Caco-2 (cell line): ENCODE measurements around the gene C17orf113. TPM values are rescaled to one million over a fixed set of nuclear protein-coding genes. Genes with fewer than 3 reads are reported as not detected.

ENCODE experiments used
- BruUV-seq: library from RNA; stranded (reverse); fragments of 400-500 nt; replicated peaks from 2 replicates; lab custom pipeline; 2021; lab: Mats Ljungman, UMichigan
- CTCF ChIA-PET: fragments of 300-600 bp; sonication (Branson Sonifier 250); formaldehyde crosslinking; loops from one replicate; lab custom pipeline; 2022; ENCODE audit warnings: antibody characterized with exemption; lab: Charles Lee
- POLR2A ChIA-PET: fragments of 300-600 bp; sonication (Branson Sonifier 250); formaldehyde crosslinking; loops from one replicate; lab custom pipeline; 2022; ENCODE audit warnings: antibody characterized with exemption; lab: Charles Lee
- DNase-seq, 2 experiments: peaks; one replicate each; pipeline versions ENCODE4 v3.0.0 to v3.0.0-alpha.2; 2020 to 2022
- H3K27me3 ChIP-seq: replicated peaks from 2 replicates; pipeline ENCODE4 v1.6.0; 2011; ENCODE audit warnings: low read length; ENCODE audit not compliant: control insufficient read depth, insufficient read depth
- H3K36me3 ChIP-seq: 2 replicates; pipeline ENCODE4 v1.5.1; 2011; ENCODE audit warnings: low read length; ENCODE audit not compliant: control insufficient read depth, insufficient read depth
- H3K4me1 ChIP-seq: fragments of 250-450 bp; sonication (Bioruptor Pico); 2 replicates; pipeline ENCODE4 v1.5.1; 2020; ENCODE audit warnings: mild to moderate bottlenecking
- H3K4me3 ChIP-seq: 2 replicates; pipeline ENCODE4 v1.5.1; 2011; ENCODE audit warnings: low read depth, mild to moderate bottlenecking, control low read depth, low read length
- H3K9me3 ChIP-seq: fragments of 250-450 bp; sonication (Bioruptor Pico); 2 replicates; pipeline ENCODE4 v1.5.1; 2020; ENCODE audit warnings: mild to moderate bottlenecking, moderate library complexity
- H3K27ac Mint-ChIP-seq: one replicate; pipeline ENCODE4 v1.8.0; 2022; ENCODE audit warnings: mixed read lengths; ENCODE audit not compliant: unreplicated experiment
- H3K27me3 Mint-ChIP-seq: one replicate; pipeline ENCODE4 v1.8.0; 2022; ENCODE audit warnings: mixed read lengths; ENCODE audit not compliant: insufficient read depth, unreplicated experiment
- H3K36me3 Mint-ChIP-seq: one replicate; pipeline ENCODE4 v1.8.0; 2022; ENCODE audit warnings: mild to moderate bottlenecking, mixed read lengths; ENCODE audit not compliant: insufficient read depth, unreplicated experiment
- H3K4me1 Mint-ChIP-seq: one replicate; pipeline ENCODE4 v1.8.0; 2022; ENCODE audit warnings: low read depth, mixed read lengths; ENCODE audit not compliant: unreplicated experiment
- H3K4me3 Mint-ChIP-seq: one replicate; pipeline ENCODE4 v1.8.0; 2022; ENCODE audit warnings: mild to moderate bottlenecking, moderate library complexity, mixed read lengths; ENCODE audit not compliant: unreplicated experiment
- H3K9me3 Mint-ChIP-seq: one replicate; pipeline ENCODE4 v1.8.0; 2022; ENCODE audit warnings: mixed read lengths; ENCODE audit not compliant: unreplicated experiment
- CTCF ChIP-seq, 2 experiments: fragments of 200-600 bp in 1 of 2; IDR thresholded peaks; 1 replicate in 1 of 2; 2 replicates in 1 of 2; pipeline versions ENCODE4 v1.5.1 to v1.8.0; 2011 to 2022; ENCODE audit warnings: antibody characterized with exemption in 1 of 2, control low read depth in 1 of 2, inconsistent platforms in 1 of 2, low read depth in 1 of 2, low read length in 1 of 2, mild to moderate bottlenecking in 1 of 2, moderate library complexity in 1 of 2; ENCODE audit not compliant: insufficient read depth in 1 of 2, severe bottlenecking in 1 of 2, unreplicated experiment in 1 of 2
- intact Hi-C: fragments of 100-400 bp; cut with micrococcal nuclease; formaldehyde crosslinking; loops from one replicate; pipeline ENCODE4 v1.10.0; 2022; ENCODE audit not compliant: unreplicated experiment
- total RNA-seq: library from RNA; stranded (reverse); gene quantifications from 2 replicates; pipeline ENCODE4 v1.2.3, GENCODE V29; 2022

Gene C17orf113
- total RNA-seq, 1 experiment from 2014 or later: 4.7 TPM

GRCh38 chr17:42097691-42098631 lies 47.6 kb upstream of the C17orf113 start, which contains the start of gene ZNF385C:
Gene ZNF385C, minus strand, starts transcription at chr17:42098473. Its CDS starts 35,417 bp downstream, at chr17:42063056.
- intact Hi-C loops: no loop called here

GRCh38 chr17:42096360-42097111 lies 46.1 kb upstream of the C17orf113 start:
- CTCF ChIA-PET: interaction anchor here (0.5 to 0.6 kb wide), 3 partner anchors 10 to 180 kb away, joined by 3 to 6 read pairs (median 4); no protein-coding TSS in a partner anchor
- peaks cover 8% of the 10 kb centered on the region for H3K4me1 ChIP-seq
- no peaks in the 10 kb centered on the region for H3K4me1 Mint-ChIP-seq

More at GRCh38 chr17:42097691-42098631, 47.6 kb upstream of the C17orf113 start, which contains the start of gene ZNF385C:
- Mint-ChIP-seq H3K4me3 (peak within 1 kb of the TSS; percentile 47), H3K36me3 (no peaks in the 10 kb centered on the region), H3K27me3 (no peaks in the 10 kb centered on the region), H3K27ac (no peak within 1 kb of the TSS), H3K9me3 (no peaks in the 10 kb centered on the region), H3K4me1 (no peaks in the 10 kb centered on the region)
- TF ChIP-seq CTCF (IDR thresholded peaks at IDR 0.05; ENCODE audit: insufficient read depth in 1 of 2, low read depth in 1 of 2, low read length in 1 of 2, severe bottlenecking in 1 of 2, unreplicated experiment in 1 of 2): no peak
- ChIA-PET CTCF (interaction anchor here (0.5 to 1.3 kb wide), 6 partner anchors 30 to 308 kb away, joined by 3 to 6 read pairs (median 4); partner anchors contain the start of gene DNAJC7), POLR2A (interaction anchor here (0.6 kb wide), 1 partner anchor 17 kb away, joined by 3 read pairs; no protein-coding TSS in a partner anchor)
- no TSS peak for BruUV-seq
- Histone ChIP-seq H3K9me3 (no peaks in the 10 kb centered on the region), H3K27me3 (0 out of 2 replicates have a peak, but pooled peaks cover 2% of the 10 kb centered on the region), H3K36me3 (no peaks in the 10 kb centered on the region), H3K4me1 (peaks cover 8% of the 10 kb centered on the region), H3K4me3 (peak within 1 kb of the TSS; percentile 32)
- DNase-seq: peak in 1 of 2 experiments; percentile 51

More at GRCh38 chr17:42096360-42097111, 46.1 kb upstream of the C17orf113 start:
- Histone ChIP-seq H3K9me3 (no peaks in the 10 kb centered on the region), H3K36me3 (no peaks in the 10 kb centered on the region), H3K27me3 (0 out of 2 replicates have a peak, but pooled peaks cover 2% of the 10 kb centered on the region), H3K4me3 (no peak overlapping the region)
- BruUV-seq: no TSS peak
- Mint-ChIP-seq H3K27ac (no peak overlapping the region), H3K4me3 (no peak overlapping the region), H3K27me3 (no peaks in the 10 kb centered on the region), H3K9me3 (no peaks in the 10 kb centered on the region), H3K36me3 (no peaks in the 10 kb centered on the region)
- TF ChIP-seq CTCF (IDR thresholded peaks at IDR 0.05; ENCODE audit: insufficient read depth in 1 of 2, low read depth in 1 of 2, low read length in 1 of 2, severe bottlenecking in 1 of 2, unreplicated experiment in 1 of 2): no peak
- POLR2A ChIA-PET: no interaction called here
- DNase-seq: no peak
- intact Hi-C loops: no loop called here
